GM19395 (cell line): Measurements from ENCODE around the gene LAIR2.

Experiments used
- ATAC-seq: cut with Tn5 transposase; IDR thresholded peaks from one replicate; pipeline ENCODE4 v1.9.1; 2021; ENCODE audit warnings: mild to moderate bottlenecking, moderate library complexity; ENCODE audit not compliant: unreplicated experiment

Gene LAIR2

DNA sequence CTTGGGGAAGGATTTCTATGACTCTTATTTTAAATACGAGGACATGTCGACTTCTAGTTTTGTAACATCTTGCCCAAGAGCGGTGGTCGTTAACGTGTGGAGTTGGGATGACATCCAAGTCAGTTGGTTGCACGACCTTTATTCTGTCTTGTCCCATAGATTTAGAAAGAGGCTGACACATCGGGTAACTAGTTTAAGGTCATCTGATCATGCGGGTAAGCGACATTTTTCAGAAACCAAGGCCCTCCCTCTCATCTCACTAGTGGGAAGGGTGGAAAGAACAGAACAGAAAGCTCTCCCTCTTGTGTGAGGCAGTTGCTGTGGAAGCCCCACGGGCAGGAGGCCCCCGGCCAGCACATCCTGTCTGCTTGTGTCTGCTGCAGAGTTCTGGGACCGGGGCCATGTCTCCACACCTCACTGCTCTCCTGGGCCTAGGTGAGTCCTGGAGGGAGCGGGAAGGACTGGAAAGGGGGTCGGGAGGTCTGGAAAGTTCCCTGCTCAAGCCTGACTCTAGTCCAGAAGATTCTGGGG lies at the start of gene LAIR2:
LAIR2 (plus strand) TSS at position 314 of the 531 bp plus-strand sequence; CDS start at position 402, 88 bp downstream.
- no peak for ATAC-seq

- no peak for ATAC-seq
These were observed 48.5 kb upstream of the LAIR2 start for GRCh38 chr19:54453921-54454780.

DNA sequence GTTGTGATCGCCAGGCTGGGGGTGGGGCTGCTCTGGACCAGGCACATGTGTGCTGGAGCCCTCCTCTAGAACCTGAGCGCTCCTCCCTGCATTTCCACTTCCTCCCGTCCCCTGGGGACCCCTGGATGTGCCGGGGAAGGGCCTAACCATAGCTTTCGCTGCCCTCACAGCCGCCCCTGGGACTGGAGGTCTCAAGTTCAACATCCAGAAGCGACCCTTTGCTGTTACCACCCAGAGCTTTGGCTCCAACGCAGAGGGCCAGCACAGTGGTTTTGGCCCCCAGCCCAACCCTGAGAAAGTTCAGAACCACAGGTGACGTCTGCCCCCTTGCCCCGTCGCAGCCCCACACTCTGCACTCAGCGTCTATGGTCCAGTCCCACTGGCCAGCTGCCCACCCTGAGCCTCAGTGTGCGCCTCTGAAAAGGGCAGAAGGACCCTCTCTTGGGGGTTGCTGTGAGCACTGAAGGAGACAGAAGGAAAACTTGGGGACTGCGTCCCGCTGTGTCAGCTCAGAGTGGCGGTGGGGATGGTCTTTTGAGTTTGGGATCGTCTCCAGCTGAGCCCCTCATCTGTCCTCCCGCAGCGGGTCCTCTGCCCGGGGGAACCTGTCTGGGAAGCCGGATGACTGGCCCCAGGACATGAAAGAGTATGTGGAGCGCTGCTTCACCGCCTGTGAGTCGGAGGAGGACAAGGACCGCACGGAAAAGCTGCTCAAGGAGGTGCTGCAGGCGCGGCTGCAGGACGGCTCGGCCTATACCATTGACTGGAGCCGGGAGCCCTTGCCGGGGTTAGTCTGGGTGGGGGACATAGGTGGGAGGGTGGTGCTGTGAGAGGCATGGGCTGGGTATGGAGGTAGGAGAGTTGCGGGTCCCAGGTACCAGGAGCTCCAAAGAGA lies 47.6 kb upstream of the LAIR2 start:
- ATAC-seq, result no peak

DNA sequence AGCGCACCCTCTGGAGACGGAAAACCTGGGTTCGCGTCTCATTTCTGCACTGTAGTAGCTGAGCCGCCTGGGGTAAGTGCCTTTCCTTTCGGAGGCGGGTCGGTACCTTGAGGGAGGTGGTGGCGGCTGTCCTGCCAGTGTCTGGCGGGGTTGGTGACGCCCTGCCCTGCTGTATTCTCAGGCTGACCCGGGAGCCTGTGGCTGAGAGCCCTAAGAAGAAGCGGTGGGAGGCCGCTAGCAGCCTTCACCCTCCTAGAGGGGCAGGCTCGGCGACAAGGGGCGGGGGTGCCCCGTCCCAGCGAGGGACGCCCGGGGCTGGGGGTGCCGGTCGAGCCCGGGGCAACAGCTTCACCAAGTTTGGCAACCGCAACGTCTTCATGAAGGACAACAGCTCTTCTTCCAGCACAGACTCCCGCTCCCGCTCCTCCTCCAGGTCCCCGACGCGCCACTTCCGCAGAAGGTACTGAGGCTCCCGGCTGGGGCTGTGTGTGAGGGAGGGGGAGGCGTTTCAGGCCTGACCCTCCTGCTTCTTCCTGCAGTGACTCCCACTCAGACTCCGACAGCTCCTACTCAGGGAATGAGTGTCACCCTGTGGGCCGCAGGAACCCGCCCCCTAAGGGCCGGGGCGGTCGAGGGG lies 46.7 kb upstream of the LAIR2 start:
- no peak for ATAC-seq

DNA sequence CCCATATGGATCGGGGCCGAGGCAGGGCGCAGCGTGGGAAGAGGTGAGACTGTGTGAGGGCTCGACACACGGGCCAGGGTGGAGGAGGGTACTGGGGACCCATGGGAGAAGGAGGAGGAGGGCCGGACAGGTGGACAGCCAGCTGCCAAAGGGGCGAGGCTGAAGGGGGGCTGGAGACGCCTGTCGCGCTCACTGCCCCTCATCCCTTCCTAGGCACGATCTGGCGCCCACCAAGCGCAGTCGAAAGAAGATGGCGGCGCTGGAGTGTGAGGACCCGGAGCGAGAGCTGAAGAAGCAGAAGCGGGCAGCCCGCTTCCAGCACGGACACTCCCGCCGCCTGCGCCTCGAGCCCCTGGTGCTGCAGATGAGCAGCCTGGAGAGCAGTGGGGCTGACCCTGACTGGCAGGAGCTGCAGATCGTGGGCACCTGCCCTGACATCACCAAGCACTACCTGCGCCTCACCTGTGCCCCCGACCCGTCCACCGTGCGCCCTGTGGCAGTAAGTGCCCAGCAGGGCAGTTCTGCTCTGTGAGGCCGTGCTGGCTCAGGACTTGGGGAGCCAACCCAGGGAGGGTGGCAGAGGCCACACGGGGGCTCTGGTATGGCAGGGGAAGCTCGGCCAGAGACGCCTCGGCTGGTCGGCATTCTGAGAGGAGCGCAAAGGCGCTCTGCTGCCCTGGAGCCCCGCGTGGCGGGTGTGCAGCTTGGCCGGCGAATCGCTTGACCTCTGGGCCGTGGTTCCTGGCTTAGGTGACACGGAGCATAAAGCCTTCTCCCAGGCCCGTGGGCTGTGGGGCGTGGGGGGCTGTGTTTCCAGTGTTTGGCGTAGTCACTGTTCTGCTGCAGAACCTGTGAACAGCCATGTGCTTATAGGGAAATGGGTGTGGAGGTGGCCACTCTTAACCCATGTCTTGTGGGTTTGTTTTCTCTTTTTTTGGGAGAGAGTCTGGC lies 45.9 kb upstream of the LAIR2 start:
- ATAC-seq, result no peak

GRCh38 chr19:54457773-54458647 lies 44.6 kb upstream of the LAIR2 start:
- ATAC-seq, result no peak

- ATAC-seq, result no peak
These were observed 43.9 kb upstream of the LAIR2 start for GRCh38 chr19:54458648-54459281.

DNA sequence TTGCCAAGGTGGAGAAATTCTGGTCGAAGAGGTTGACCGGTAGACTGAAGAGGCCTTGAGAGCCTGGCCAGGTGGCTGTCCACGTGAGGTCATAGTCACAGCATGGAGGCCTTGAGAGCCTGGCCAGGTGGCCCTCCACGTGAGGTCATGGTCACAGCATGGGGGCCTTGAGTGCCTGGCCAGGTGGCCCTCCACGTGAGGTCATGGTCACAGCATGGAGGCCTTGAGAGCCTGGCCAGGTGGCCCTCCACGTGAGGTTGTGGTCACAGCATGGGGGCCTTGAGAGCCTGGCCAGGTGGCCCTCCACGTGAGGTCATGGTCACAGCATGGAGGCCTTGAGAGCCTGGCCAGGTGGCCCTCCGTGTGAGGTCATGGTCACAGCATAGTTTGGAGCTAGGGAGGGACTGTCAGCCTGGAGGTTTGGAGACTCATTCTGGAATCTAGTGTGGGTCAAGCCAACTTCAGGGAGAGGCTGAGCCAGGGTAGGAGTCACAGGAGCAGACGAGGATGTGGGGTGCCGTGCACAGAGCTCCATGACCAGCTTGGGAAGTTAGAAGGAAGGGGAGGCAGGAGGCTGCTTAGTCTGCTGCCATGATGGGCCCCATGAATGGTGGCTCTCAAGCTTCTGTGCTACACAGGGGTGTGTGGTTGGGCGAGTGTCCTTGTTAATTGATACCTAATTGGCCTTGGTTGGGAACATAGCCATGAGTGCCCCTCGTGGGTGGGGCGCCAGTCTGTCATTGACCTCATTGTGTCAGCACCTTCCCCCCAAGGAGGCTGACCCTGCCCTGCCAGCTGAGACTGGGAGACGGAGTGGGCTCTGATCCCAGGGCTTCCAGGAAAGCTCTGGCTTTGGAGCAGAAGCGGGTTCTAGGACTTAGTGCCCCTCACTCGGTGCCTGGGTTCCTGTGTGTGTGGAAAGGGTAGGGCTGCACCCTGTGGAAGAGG lies 43.1 kb upstream of the LAIR2 start:
- no peak for ATAC-seq

GRCh38 chr19:54460230-54461005 lies 42.2 kb upstream of the LAIR2 start:
- ATAC-seq, result no peak

- no peak for ATAC-seq
These were observed 41.4 kb upstream of the LAIR2 start for GRCh38 chr19:54461210-54461609.

DNA sequence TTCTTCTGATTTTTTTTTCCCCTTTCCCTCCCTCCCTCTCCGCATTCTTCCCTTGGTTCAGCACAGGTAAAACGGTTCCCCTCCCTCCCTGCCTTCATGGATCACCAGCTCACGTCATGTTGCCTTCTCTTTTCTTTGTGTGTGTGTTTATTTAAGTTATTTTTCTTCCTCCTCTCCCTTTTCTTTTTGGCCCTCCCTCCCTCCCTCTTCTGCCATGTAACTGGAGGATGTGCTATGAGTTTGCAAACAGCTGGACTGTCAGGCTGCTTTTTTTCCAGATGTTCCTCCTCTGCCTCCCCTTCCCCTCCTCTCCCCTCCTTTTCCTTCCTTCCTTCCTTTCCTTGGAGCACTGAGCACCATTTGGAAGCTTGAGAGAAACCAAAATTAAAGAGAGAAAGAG lies 41.0 kb upstream of the LAIR2 start:
- no peak for ATAC-seq

- ATAC-seq, result no peak
These were observed 40.5 kb upstream of the LAIR2 start for GRCh38 chr19:54462047-54462654.

GRCh38 chr19:54462655-54463530 lies 39.7 kb upstream of the LAIR2 start:
- peak; percentile 13 for ATAC-seq

DNA sequence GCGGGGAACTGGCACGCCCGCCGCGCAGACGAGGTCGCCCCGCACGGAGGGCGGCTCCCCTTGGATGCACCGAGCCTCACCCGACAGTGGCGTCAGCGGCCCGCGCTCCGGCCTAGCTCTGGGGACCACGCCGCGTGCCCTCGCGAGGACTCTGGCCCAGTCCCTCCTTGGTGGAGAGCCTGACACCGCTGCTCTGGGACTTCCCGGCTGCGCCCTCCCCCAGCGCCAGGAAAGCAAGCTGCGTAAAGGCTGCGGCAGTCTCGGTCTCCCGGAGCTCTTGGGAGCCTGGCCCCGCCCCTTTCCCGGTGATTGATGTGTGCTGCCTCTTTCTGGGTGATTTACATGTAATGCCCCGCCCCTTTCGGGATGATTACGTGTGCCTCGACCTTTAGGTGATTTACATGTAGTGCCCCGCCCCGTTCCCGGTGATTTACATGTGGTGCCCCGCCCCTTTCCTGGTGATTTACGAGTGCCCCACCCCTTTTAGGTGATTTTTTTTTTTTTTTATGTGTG lies 39.0 kb upstream of the LAIR2 start, which contains the start of gene LENG9:
LENG9 (minus strand) TSS at position 248 of the 513 bp plus-strand sequence. CDS start 252 bp downstream, outside the sequence.
- peak; percentile 61 for ATAC-seq
